Measurements from ENCODE around the gene OBSCN. TPM values are rescaled to one million over a fixed set of nuclear protein-coding genes. Genes with fewer than 3 reads are reported as not detected.

Gene OBSCN
- total and polyA plus RNA-seq, 10 of the 15 experiments (the other 5 are each of a cell fraction or from before 2014, with no cell fraction given), result 0.01 to 0.36 (median 0.08) TPM; not detected in 2

DNA sequence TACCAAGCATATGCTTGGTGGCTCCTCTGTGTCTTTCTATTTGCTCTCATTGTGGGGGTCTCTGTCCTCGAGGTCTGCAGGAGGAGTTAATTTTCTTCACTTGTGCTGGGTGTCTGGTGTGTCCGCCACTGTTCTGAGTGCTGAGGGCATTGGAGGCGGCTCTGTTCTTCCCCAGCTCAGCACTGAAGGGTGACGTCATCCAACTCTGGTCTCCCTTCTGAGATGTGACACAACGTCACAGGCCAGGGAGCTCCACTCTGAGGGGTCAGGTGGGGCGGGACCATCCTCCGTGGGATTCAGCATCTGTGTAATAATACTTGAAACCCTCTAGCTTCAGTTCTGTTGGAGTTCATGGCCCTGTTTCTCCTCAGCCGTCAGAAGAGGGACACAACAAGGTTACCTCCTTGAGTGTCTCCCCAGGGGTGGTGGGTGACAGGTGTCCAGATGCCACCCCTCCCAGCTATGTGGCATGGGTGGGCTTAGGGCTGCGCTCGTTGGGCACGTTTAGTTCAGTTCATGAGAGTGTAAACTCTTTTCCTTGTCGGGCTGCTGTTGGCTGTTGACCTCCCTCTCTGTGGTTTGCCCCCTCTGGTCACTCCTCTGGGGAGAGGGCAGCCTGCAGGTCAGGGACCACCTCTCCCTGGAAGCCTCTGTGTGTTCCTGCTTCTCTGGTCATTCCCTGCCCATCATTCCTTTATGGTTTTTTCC is 39.1 kb upstream of the OBSCN start:
- H3K79me2 ChIP-seq (ENCODE audit: control insufficient read depth, insufficient read depth, low read length), result peaks cover 4% of the 10 kb centered on the region
- ChIA-PET CTCF (interaction anchor here (1.0 to 5.2 kb wide), 5 partner anchors 11 to 237 kb away, joined by 4 to 63 read pairs (median 40); partner anchors contain the start of genes GUK1 and TRIM11), POLR2A (interaction anchor here (0.7 to 1.6 kb wide), 3 partner anchors 8 to 39 kb away, joined by 3 to 4 read pairs (median 4); no protein-coding TSS in a partner anchor), RAD21 (ENCODE audit: unreplicated experiment) (interaction anchor here (4.1 to 4.6 kb wide), 2 partner anchors 38 to 170 kb away, joined by 27 to 34 read pairs; no protein-coding TSS in a partner anchor), SMC1A (ENCODE audit: uncharacterized antibody, unreplicated experiment) (interaction anchor here (3.0 kb wide), 1 partner anchor 36 kb away, joined by 10 read pairs; no protein-coding TSS in a partner anchor)
- H2AFZ ChIP-seq (ENCODE audit: control insufficient read depth, low read depth, low read length), result no peak overlapping the region
- H3K9ac ChIP-seq (ENCODE audit: control insufficient read depth, insufficient read depth, low read length), result no peak overlapping the region
- ATAC-seq, result no peak
- TF ChIP-seq FOXK2 (IDR thresholded peaks at IDR 0.05) (no peak), ATF7 (IDR thresholded peaks at IDR 0.05; ENCODE audit: low read depth) (peak; percentile 63; the same call in 1 of the 2 replicates), CREM (IDR thresholded peaks at IDR 0.05; ENCODE audit: low read depth) (no peak)
- no peak overlapping the region for H3K27ac ChIP-seq (ENCODE audit: control insufficient read depth, insufficient read depth)
- no peak for FAIRE-seq
- no peak overlapping the region for H3K4me3 ChIP-seq
- peaks cover 13% of the 10 kb centered on the region for H3K4me1 ChIP-seq (ENCODE audit: control insufficient read depth, insufficient read depth, low read length)
- H4K20me1 ChIP-seq (ENCODE audit: control insufficient read depth, insufficient read depth), result no peaks in the 10 kb centered on the region
- H3K9me3 ChIP-seq (replicated peaks; ENCODE audit: control insufficient read depth, insufficient read depth, low read length), result no peaks in the 10 kb centered on the region
- no peaks in the 10 kb centered on the region for H3K36me3 ChIP-seq (ENCODE audit: control insufficient read depth in 2 of 2, insufficient read depth in 2 of 2, low read length in 1 of 2)
- H3K4me2 ChIP-seq (ENCODE audit: control insufficient read depth, insufficient read depth), result no peak overlapping the region
- no peak for DNase-seq (ENCODE audit: low read depth, low spot score)
- no peaks in the 10 kb centered on the region for H3K27me3 ChIP-seq (replicated peaks in 1 of 2; ENCODE audit: control insufficient read depth in 2 of 2, insufficient read depth in 2 of 2, low read length in 1 of 2)
- intact Hi-C loops (cut with micrococcal nuclease; ENCODE audit: unreplicated experiment), result no loop called here
- no TSS peak for BruUV-seq (replicated peaks)
- in situ Hi-C loops (cut with MboI), result no loop called here
- WGBS (ENCODE audit: insufficient coverage, insufficient replicate concordance, low lambda C conversion rate, missing lambda C conversion rate), result 54% methylated on average over 12 of the region's 12 CpGs

DNA sequence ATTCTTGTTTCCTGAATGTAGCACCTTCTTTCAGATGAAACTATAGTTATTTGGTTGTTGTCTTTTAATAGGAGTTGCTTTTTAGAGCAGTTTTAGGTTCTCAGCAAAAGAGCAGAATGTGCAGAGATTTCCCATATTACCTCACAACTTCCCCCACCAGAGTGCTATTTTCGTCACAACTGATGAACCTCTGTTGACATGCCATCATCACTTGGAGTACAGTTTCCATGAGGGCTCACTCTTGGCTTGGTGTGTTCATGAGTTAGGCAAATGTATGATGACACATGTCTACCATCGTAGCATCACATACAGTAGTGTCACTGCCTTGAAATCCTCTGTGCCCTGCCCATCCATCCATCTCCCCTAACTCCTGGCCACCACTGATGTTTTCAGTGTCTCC is 38.5 kb upstream of the OBSCN start:
- 62% methylated on average over 2 of the region's 2 CpGs for WGBS (ENCODE audit: insufficient coverage, insufficient replicate concordance, low lambda C conversion rate, missing lambda C conversion rate)
- intact Hi-C loops (cut with micrococcal nuclease; ENCODE audit: unreplicated experiment), result no loop called here
- SMC1A ChIA-PET (ENCODE audit: uncharacterized antibody, unreplicated experiment), result no interaction called here
- Histone ChIP-seq H3K36me3 (ENCODE audit: control insufficient read depth in 2 of 2, insufficient read depth in 2 of 2, low read length in 1 of 2) (no peaks in the 10 kb centered on the region), H3K27ac (ENCODE audit: control insufficient read depth, insufficient read depth) (no peak overlapping the region), H3K79me2 (ENCODE audit: control insufficient read depth, insufficient read depth, low read length) (peaks cover 4% of the 10 kb centered on the region), H3K4me2 (ENCODE audit: control insufficient read depth, insufficient read depth) (no peak overlapping the region), H3K9ac (ENCODE audit: control insufficient read depth, insufficient read depth, low read length) (no peak overlapping the region), H4K20me1 (ENCODE audit: control insufficient read depth, insufficient read depth) (no peaks in the 10 kb centered on the region), H2AFZ (ENCODE audit: control insufficient read depth, low read depth, low read length) (no peak overlapping the region), H3K4me1 (ENCODE audit: control insufficient read depth, insufficient read depth, low read length) (peaks cover 13% of the 10 kb centered on the region), H3K9me3 (replicated peaks; ENCODE audit: control insufficient read depth, insufficient read depth, low read length) (no peaks in the 10 kb centered on the region), H3K27me3 (replicated peaks in 1 of 2; ENCODE audit: control insufficient read depth in 2 of 2, insufficient read depth in 2 of 2, low read length in 1 of 2) (no peaks in the 10 kb centered on the region), H3K4me3 (no peak overlapping the region)
- FAIRE-seq, result no peak
- in situ Hi-C loops (cut with MboI), result no loop called here
- POLR2A ChIA-PET, result no interaction called here
- RAD21 ChIA-PET (ENCODE audit: unreplicated experiment), result no interaction called here
- ATAC-seq, result no peak
- CTCF ChIA-PET, result interaction anchor here (4.3 to 5.2 kb wide), 2 partner anchors 31 to 171 kb away, joined by 40 to 54 read pairs; partner anchors contain the start of gene GUK1
- no TSS peak for BruUV-seq (replicated peaks)
- no peak for DNase-seq (ENCODE audit: low read depth, low spot score)
- no peak for TF ChIP-seq SKIL (IDR thresholded peaks at IDR 0.05; ENCODE audit: low read depth, poor library complexity, severe bottlenecking)
- no peak for TF ChIP-seq SRF (IDR thresholded peaks at IDR 0.05; ENCODE audit: low read depth in 2 of 2, low read length in 2 of 2)
- TF ChIP-seq ZNF687 (IDR thresholded peaks at IDR 0.05), result no peak
- TF ChIP-seq SMAD1 (IDR thresholded peaks at IDR 0.05; ENCODE audit: low read depth, partially characterized antibody), result no peak
- no peak for TF ChIP-seq SUPT20H (IDR thresholded peaks at IDR 0.05; ENCODE audit: borderline replicate concordance, control insufficient read depth, low read depth, low read length)
- no peak for TF ChIP-seq NFXL1 (IDR thresholded peaks at IDR 0.05; ENCODE audit: borderline replicate concordance)
- TF ChIP-seq TAF1 (IDR thresholded peaks at IDR 0.05; ENCODE audit: borderline replicate concordance, low read depth, low read length), result no peak
